Measurements from ENCODE around the gene MGRN1.

The MGRN1 gene

DNA sequence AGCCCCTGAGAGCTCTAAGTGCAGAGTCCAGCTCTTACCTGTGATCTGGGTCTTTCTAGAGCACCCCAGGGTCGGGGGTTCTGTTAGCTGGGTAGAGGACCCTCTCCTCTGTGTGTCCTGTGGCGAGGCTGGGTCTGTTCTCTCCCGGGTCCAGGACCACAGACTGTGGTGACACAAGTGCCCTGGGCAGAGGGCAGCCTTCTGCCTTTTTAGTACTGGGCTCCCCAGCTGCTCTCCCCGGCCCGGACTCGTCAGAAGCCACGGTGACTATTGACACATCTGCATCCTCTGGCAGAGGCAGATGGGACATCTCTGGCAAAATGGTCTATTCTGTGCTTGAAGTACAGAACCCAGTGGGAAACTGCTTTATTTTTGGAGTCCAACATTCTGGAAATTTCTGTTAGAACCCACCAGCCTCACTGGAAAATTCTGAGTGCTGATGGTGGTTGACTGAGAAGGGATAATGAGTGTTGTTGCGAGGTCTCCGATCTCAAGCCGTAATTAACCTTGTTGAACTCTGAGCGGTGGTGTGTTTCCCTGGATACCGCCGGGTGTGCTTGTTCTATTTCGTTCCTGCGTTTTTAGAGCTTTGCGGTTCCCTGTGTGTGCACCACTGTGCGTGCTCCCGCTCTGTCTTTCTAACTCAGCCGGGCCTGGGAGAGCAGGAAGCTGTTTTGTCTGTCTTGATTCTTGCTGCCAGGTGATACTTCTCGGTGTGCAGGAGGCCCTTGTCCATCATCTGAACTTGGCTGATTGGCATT is 42.8 kb downstream of the MGRN1 start:
- in situ Hi-C loops (cut with MboI; ENCODE audit: low sequenced_read_pairs) = no loop called here

DNA sequence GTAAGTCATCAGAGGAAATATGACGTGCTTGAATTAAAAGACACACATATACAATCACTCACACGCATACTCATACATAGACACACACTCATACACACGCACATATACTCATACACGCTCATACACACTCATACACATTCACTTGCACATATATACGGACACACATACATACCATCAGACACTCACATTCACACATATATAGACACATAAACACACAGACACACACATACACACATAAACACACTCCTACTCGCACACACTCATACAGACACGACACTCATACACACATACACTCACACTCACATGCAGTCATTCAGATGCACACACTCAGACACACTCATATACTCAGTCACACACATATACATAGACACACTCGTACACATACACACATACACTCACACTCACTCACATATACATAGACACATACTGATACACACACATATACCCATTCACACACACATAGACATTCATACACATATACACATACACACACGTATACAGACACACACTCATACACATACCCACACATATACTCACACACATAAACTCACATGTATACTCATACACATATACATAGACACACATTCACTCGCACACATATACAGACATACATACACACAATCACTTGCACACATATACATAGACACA is 43.8 kb downstream of the MGRN1 start:
- in situ Hi-C loops (cut with MboI; ENCODE audit: low sequenced_read_pairs) = no loop called here

DNA sequence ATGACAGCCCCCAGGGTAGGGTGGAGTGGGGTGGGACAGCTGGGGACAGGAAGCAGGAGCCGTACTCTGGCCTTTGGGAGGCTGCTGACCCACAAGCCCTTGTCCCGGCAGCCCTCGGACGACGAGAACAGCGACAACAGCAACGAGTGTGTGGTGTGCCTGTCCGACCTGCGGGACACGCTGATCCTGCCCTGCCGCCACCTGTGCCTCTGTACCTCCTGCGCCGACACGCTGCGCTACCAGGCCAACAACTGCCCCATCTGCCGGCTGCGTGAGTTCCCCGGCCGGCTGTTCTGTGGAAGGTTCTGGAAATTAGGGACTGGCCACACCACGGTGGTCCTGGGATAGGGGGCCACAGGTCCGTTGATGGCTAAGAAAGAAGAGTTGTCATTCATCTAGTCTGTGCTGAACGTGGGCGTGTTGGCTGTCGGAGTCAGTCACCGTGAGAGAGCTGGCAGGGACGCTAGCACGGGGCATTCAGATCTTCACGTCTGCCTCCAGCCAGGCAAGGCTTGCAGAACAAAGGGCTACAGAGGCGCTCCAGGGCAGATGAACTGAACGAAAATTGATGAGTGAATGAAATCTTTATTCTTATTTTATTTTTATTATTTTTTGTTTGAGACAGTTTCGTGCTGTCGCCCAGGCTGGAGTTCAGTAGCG is 48.9 kb downstream of the MGRN1 start:
- in situ Hi-C loops (cut with MboI; ENCODE audit: low sequenced_read_pairs) = no loop called here

DNA sequence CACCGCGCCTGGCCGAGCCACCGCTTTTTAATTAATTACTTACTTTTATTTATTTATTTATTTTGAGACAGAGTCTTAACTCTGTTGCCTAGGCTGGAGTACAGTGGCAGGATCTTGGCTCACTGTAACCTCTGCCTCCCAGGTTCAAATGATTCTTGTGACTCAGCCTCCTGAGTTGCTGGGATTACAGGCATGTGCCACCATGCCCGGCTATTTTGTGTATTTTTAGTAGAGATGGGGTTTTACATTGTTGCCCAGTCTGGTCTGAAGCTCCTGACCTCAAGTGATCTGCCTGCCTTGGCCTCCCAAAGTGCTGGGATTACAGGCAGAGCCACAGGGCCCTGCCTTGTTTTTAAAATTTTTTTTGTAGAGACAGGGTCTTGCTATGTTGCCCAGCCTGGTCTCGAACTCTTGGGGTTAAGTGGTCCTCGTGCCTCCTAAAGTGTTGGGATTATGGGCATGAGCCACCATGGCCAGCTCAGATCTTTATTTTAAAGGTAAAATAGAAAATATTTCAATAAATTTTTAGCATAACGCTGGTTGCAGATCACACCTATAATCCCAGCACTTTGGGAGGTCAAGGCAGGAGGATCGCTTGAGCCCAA is 50.4 kb downstream of the MGRN1 start:
- in situ Hi-C loops (cut with MboI; ENCODE audit: low sequenced_read_pairs) = loop anchor here (5.0 kb wide), 1 partner anchor 58 kb away; no protein-coding TSS in a partner anchor

DNA sequence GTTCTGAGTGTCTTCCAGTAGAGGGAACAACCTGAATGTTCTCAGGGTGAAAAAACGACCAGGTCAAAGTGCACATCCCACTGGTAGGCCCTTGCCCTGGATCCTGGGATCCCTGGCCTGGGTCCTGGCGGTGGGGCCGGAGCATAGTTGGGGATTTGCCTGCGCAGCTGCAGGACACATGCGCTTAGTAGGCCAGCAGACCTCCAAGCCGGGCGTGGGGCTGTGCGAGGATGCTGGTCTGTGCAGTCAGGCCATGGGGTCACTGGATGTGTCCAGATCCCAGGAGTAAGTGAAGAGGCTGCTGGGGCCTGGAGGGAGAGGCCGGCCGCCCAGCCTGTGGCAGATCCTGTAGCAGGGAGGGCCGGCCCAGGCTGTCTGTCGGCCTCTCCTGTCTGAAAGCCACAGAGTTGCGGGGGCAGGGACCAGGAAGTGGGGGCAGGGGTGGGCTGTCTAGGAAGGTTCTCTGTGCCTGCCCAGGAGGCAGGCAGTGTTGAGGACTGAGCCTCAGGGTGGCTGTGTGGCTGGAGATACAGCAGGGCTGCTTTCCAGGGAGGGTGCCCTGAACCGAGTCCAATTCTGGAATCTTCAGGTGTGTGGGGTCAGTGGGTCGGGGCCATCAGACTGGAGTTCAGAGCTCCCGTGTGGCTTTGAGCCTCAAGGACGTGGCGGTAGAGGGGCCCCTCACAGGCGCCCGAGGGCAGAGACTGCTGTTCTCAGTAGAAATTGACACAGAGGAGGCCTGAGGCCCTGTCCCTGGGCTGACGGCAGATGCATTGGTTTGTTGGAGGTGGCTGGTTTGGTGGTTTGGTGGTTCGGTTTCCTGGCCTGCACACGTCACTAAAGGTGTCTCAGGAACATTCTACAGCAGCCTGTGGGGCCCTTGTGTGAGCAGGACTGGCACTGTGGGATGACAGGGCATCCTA is 51.5 kb downstream of the MGRN1 start:
- in situ Hi-C loops (cut with MboI; ENCODE audit: low sequenced_read_pairs) = loop anchor here (5.0 kb wide), 1 partner anchor 59 kb away; no protein-coding TSS in a partner anchor

DNA sequence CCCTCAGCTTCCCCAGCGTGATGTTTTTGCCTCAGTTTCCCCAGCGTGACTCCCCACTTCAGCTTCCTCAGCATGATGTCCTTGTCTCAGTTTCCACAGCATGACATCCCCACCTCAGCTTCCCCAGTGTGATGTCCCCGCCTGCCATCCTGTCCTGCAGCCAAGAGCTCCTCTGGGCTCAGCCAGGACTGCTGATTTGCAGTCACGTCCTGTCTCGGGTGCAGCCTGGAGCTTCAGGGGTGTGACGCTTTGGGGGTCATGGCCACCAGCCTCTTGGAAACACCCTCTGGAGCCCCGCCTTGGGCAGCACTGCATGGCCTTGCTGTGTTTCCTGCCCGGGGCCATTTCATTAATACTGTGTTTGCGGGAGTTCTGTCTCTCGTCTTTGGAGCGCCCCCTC is 52.2 kb downstream of the MGRN1 start:
- in situ Hi-C loops (cut with MboI; ENCODE audit: low sequenced_read_pairs) = loop anchor here (5.0 kb wide), 1 partner anchor 60 kb away; no protein-coding TSS in a partner anchor

DNA sequence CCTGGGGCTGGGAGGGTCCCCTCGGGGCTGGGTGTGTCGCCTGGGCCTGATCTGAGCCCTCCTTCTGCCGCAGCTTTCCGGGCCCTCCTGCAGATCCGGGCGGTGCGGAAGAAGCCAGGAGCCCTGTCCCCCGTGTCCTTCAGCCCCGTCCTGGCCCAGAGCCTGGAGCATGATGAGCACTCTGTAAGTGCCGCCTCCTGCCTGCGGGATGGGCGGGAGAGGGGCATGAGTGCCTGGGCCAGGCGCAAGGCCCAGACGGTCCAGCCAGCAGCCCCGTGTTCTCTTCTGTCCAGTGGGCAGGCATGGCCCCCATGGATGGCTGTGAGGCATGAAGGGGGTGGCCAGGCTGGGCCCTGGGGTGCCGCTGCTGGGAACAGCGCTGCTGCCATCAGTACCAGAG is 52.8 kb downstream of the MGRN1 start:
- in situ Hi-C loops (cut with MboI; ENCODE audit: low sequenced_read_pairs) = loop anchor here (5.0 kb wide), 1 partner anchor 60 kb away; no protein-coding TSS in a partner anchor

DNA sequence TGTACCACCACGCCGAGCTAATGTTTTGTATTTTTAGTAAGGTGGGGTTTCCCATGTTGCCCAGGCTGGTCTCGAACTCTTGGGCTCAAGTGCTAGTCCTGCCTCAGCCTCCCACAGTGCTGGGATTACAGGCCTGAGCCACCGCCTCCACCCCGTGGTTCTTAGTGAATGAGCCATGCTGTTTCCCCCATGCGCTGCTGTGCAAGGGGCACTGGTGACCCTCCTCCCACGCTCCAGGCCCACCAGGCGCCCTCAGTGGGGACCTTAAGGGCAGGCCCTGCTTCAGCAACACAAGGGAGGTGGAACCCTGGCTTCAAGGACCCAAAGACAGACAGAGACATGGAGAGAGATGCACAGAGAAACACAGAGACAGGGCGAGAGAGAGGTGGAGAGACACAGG is 53.4 kb downstream of the MGRN1 start:
- in situ Hi-C loops (cut with MboI; ENCODE audit: low sequenced_read_pairs) = loop anchor here (5.0 kb wide), 1 partner anchor 61 kb away; no protein-coding TSS in a partner anchor

DNA sequence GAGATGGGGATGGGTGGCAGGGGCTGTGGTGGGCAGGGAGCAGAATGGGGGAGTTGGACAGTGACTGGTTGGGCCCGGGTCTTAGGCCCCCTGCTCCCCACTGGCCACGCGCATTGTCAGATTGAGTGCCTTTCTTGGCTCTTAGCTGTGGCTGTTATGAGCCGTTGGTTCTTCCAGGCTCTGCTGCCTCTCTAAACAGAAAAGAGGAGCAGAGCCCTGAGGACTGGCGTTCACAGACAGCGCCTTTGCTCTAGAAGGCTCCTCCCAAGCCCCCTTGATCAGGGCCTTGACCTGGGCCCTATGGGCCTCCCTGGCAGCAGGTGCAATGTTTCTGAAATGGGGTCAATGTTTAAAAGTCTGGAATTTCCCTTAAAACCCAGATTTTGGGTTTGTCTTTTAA is 54.0 kb downstream of the MGRN1 start:
- in situ Hi-C loops (cut with MboI; ENCODE audit: low sequenced_read_pairs) = loop anchor here (5.0 kb wide), 1 partner anchor 61 kb away; no protein-coding TSS in a partner anchor

DNA sequence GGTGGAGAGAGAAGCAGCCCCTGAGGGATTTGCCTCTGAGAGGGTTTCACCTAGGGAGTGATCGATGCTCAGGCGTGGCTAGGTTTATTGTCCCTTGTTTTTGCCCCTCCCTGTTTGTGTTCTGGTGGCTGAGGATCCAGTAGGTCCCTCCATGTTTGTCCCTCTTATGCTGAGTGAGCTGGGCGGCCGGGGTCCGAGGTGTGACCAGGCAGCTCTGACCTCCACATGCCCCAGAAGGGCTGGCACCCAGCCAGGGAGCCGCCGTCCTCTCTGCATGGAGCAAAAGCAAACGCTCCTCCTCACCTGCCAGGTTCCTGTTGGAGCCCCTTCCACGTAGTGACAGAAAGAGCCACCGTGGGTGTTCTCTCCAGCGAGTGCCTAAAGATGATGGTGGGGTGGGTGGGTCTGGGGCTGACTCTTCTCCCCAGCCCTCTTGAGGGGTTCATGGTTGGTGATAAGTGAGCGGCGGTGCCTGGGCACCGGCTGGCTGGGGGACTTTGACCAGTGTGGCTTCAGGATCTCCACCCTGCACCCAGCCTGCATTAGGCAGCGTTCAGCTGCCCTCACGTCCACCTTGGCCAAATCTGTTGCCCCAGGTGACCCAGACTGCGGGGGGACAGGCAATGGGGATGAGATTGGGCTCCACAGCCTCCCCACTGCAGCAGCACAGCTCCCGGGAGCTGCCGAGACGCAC is 54.7 kb downstream of the MGRN1 start:
- in situ Hi-C loops (cut with MboI; ENCODE audit: low sequenced_read_pairs) = loop anchor here (5.0 kb wide), 1 partner anchor 62 kb away; no protein-coding TSS in a partner anchor

DNA sequence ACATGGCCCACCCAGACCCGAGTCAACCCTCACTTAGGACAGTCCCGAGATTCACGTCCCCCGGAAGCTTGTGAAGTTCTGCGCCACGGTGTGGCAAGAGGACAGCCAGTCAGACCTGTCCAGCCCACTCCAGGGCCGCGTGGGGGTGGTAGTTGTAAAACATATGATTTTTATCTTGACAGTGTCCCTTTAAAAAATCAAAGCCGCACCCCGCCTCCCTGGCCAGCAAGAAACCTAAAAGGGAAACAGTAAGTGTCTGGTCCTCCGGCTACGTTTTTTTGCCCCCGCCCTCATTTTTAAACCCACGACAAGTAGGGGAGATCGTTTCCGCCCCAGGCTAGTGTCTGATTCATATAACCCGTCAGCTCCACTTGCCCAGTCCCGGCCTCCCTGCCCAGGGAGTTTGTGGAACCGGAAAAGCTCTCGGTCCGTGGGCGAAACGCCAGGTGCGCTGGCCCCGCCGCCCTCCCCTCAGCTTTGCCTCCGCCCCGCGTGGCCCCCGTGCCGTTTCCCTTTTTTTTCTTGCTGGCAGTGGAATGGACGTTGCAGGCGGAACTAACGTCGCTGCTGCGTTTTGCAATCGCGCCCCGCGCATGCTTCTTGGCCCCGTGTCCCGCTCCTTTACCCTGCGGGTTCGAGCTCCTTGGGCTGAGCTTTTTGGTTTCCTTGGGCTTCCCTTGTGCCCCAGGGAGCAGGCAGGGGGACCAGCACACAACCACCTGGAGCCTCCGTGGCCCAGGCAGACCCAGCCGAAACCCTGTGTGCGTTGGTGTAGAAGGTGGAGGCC is 55.4 kb downstream of the MGRN1 start:
- in situ Hi-C loops (cut with MboI; ENCODE audit: low sequenced_read_pairs) = loop anchor here (5.0 kb wide), 1 partner anchor 63 kb away; no protein-coding TSS in a partner anchor

DNA sequence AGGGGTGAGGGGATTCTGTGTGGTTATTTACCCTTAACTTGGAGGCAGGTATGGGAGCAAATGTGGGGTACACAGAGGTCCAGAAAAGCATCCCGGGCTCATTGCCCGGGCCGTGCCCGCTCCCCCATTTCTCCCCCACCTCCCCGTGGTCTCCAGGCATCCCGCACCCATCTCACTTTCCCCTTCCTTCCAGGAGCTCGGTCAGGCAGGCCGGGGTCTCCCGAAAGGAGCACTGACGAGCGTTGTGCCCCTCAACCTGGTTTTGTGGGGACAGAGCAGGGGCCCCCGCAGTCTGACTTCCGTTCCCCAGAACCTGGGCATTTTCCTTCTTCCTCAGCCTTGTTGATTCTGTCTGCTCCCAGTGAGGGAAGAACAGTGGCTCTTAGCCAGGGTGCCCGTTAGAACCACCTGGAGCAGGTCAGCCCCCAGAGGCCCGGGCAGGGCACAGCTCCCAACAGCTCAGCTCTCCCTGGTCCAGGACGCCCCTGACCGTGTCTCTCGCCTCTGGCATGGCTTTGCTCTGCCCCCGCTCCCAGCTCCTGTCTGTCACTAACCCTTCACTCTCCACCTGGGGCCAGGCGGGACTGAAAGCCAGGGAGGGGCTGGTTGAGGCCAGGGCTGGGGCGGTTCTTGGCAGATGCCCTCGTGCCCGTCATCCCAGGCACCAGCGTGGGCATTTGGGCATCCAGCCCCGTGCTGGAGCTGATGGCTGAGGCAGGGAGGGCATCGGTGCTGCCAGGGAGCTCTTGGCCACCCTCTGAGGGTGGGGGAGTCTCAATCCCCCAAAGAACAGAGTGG is 56.2 kb downstream of the MGRN1 start:
- in situ Hi-C loops (cut with MboI; ENCODE audit: low sequenced_read_pairs) = no loop called here

DNA sequence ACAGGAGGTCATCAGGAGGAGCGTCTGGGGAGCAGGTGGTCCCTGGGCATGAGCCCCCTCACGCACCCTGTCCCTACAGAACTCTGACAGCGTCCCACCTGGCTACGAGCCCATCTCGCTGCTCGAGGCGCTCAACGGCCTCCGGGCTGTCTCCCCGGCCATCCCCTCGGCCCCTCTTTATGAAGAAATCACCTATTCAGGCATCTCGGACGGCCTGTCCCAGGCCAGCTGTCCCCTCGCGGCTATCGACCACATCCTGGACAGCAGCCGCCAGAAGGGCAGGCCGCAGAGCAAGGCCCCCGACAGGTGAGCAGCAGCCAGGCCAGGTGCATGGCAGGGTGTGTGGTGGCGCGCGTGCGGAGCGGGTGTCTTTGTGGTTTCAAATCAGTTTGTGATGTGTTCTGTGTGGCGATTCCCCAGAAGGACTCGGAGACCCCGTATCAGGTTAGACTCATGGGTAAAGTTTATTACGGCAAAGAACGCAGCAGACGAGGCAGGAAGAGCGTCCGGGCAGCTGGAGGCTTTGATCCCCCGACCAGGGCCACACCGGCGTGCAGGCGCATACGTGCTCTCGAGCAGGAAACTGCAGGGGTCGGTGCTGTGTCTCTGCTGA is 57.0 kb downstream of the MGRN1 start:
- in situ Hi-C loops (cut with MboI; ENCODE audit: low sequenced_read_pairs) = no loop called here

DNA sequence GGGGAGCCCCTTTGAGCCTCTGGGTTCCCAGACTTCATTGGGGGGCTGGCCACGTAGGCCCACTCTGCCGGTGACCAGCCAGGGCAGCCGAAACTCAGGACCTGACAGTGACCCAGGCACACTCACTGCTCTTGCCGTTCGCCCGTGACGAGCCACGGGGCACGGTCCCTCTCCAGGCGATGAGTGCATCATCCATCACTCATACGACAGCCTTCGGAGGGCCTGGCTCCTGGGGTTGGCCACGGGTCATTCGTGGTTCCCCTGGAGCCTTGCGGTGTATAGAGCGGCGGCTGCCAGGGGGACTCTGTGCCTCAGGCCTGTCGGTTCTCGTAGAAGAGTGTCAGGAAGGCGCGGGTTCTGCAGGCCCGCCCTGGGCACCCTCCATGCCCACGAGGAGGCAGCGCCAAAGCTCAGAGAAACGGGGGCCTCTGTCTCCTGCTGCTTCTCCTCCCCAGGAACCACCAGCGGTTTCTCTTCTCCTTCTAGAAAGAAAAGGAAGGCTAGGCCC is 57.5 kb downstream of the MGRN1 start:
- in situ Hi-C loops (cut with MboI; ENCODE audit: low sequenced_read_pairs) = no loop called here

DNA sequence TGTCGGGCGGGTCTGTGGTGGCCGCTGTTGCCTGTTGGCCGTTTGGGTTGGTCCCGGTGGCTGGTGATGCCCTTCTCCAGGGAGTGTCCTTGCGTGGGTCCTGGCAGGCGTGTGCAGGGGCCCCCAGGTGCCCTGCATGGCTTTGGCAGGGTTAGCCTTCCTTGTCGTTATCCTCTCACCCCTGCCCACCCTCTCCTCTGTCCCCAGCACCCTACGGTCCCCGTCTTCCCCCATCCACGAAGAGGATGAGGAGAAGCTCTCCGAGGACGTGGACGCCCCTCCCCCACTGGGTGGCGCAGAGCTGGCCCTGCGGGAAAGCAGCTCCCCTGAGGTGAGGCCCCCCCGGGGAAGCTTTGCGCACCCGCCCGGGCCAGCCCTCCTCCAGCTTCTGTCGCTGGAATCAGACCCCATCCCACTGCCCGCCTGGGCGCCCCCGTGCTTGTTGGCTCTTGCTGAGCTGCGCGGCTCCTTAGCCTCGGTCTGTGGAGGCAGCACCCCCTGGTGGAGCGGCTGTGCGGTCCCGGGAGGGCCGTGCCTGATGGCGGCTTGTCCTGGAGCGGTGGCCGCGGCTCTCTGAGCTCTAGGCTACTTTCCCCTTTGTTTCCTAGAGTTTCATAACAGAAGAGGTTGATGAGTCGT is 58.1 kb downstream of the MGRN1 start:
- in situ Hi-C loops (cut with MboI; ENCODE audit: low sequenced_read_pairs) = no loop called here

DNA sequence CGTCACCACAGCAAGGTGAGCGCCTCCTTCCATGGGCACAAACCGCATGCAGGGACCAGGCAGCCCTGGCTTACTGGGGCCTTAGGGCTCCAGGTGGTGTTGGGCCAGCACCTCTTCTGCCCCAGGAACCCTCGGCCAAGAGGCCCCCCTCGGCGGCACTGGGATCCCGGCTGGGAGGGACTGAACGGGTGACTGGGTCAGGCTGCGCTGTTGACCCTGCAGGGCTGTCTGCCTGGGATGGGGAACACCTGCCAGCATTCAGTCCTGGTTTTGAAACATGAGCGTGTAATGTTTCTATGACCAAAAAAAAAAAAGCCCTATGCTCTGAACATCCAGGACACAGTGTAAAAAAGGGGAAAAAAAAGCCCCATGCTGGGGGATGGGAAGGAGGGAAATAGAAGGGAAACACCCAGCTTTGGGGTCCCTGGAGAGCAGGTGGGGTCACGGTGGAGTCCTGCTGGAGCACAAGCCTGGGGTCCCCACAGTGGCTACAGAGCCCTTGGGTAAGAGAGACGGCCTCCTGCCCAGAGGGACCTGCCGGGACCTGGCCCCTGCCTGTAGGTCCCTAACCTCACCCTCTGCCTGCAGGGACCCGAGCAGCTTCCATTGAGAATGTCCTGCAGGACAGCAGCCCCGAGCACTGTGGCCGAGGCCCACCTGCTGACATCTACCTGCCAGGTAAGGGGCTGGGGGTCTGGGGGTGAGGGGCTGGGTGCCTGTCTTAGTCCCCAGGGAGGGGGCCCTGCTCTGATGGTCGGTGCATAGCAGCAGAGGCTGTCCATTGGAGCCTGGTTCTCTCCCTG is 58.8 kb downstream of the MGRN1 start:
- in situ Hi-C loops (cut with MboI; ENCODE audit: low sequenced_read_pairs) = no loop called here

Measured in HL-60/S4 (cell line).